ENCODE results near the gene NOD2.

NOD2 gene

GRCh38 chr16:50692999-50693781 is at the start of gene NOD2:
TSS of gene NOD2 (plus strand) at chr16:50693606. CDS start at chr16:50699496, 5,890 bp downstream.
- H3K36me3 ChIP-seq (ENCODE audit: control insufficient read depth, insufficient read depth, low read length) = no peaks in the 10 kb centered on the region
- TF ChIP-seq CTCF (IDR thresholded peaks at IDR 0.05; ENCODE audit: insufficient read depth, low read length, poor library complexity, severe bottlenecking) = no peak
- H3K4me3 ChIP-seq (replicated peaks; ENCODE audit: low read depth, low read length) = peak within 1 kb of the TSS; percentile 68
- no peaks in the 10 kb centered on the region for H3K27me3 ChIP-seq (replicated peaks; ENCODE audit: control insufficient read depth, insufficient read depth, low read length)
- DNase-seq (ENCODE audit: extremely low read depth, insufficient read length) = peak; percentile 59

GRCh38 chr16:50644245-50644644 is 49.2 kb upstream of the NOD2 start:
- H3K27me3 ChIP-seq (replicated peaks; ENCODE audit: control insufficient read depth, insufficient read depth, low read length) = no peaks in the 10 kb centered on the region; the same call in none of the 2 replicates
- no peak for TF ChIP-seq CTCF (IDR thresholded peaks at IDR 0.05; ENCODE audit: insufficient read depth, low read length, poor library complexity, severe bottlenecking)
- no peak for DNase-seq (ENCODE audit: extremely low read depth, insufficient read length)
- no peaks in the 10 kb centered on the region for H3K36me3 ChIP-seq (ENCODE audit: control insufficient read depth, insufficient read depth, low read length)
- no peak overlapping the region for H3K4me3 ChIP-seq (replicated peaks; ENCODE audit: low read depth, low read length)

- peak; percentile 52 for TF ChIP-seq CTCF (IDR thresholded peaks at IDR 0.05; ENCODE audit: insufficient read depth, low read length, poor library complexity, severe bottlenecking)
- H3K27me3 ChIP-seq (replicated peaks; ENCODE audit: control insufficient read depth, insufficient read depth, low read length) = no peaks in the 10 kb centered on the region; the same call in none of the 2 replicates
- DNase-seq (ENCODE audit: extremely low read depth, insufficient read length) = no peak
- no peak overlapping the region for H3K4me3 ChIP-seq (replicated peaks; ENCODE audit: low read depth, low read length)
- no peaks in the 10 kb centered on the region for H3K36me3 ChIP-seq (ENCODE audit: control insufficient read depth, insufficient read depth, low read length)
These were observed 48.7 kb upstream of the NOD2 start for GRCh38 chr16:50644729-50645128.

- no peak for DNase-seq (ENCODE audit: extremely low read depth, insufficient read length)
- no peak overlapping the region for H3K4me3 ChIP-seq (replicated peaks; ENCODE audit: low read depth, low read length)
- H3K36me3 ChIP-seq (ENCODE audit: control insufficient read depth, insufficient read depth, low read length) = no peaks in the 10 kb centered on the region
- H3K27me3 ChIP-seq (replicated peaks; ENCODE audit: control insufficient read depth, insufficient read depth, low read length) = no peaks in the 10 kb centered on the region; the same call in none of the 2 replicates
- no peak for TF ChIP-seq CTCF (IDR thresholded peaks at IDR 0.05; ENCODE audit: insufficient read depth, low read length, poor library complexity, severe bottlenecking)
These were observed 47.7 kb upstream of the NOD2 start for GRCh38 chr16:50645563-50646220.

GRCh38 chr16:50646345-50646744 is 47.1 kb upstream of the NOD2 start:
- TF ChIP-seq CTCF (IDR thresholded peaks at IDR 0.05; ENCODE audit: insufficient read depth, low read length, poor library complexity, severe bottlenecking) = no peak
- Histone ChIP-seq H3K36me3 (ENCODE audit: control insufficient read depth, insufficient read depth, low read length) (no peaks in the 10 kb centered on the region), H3K27me3 (replicated peaks; ENCODE audit: control insufficient read depth, insufficient read depth, low read length) (no peaks in the 10 kb centered on the region; the same call in none of the 2 replicates), H3K4me3 (replicated peaks; ENCODE audit: low read depth, low read length) (no peak overlapping the region)
- DNase-seq (ENCODE audit: extremely low read depth, insufficient read length) = no peak
